ENCODE results near the gene CIP2A.

DNA sequence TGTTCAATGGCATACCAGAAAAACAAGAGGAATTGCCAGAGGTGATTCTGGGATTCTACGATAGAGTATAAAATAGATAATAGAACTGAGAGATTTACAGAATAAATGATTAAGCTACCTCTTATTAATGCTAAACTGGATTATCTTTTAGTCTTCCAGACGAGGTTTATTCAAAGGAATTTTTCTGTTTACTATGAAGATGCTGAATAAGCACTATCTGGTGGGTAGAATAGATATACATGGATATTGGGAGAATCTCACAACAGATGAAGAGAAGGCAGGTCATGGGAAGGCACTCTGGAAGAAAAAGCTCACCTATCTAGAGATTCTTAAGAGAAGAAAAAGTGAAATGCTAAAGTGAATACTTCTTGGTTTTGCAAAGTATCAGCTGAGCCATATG, 11.2 kb downstream of the CIP2A start:
- TF ChIP-seq CTCF (IDR thresholded peaks at IDR 0.05), result no peak
- no peak for TF ChIP-seq EZH2 (IDR thresholded peaks at IDR 0.05)
- no peak for TF ChIP-seq EZH2phosphoT487 (IDR thresholded peaks at IDR 0.05)
